Spleen (tissue), 7 donors: ENCODE measurements around the gene PARD3.
"Not testable (repeated sequence)": the region's sequence is repeated elsewhere in the genome, so short reads cannot be mapped to it uniquely, and the experiment has no call there.

Experiments
- POLR2A ChIP-seq, 3 donors: fragments of 450-650 bp; IDR thresholded peaks; one replicate each; pipeline ENCODE4 v1.5.1; 2017; ENCODE audit warnings: antibody characterized with exemption in 3 of 3, mild to moderate bottlenecking in 1 of 3
- POLR2AphosphoS5 ChIP-seq, 3 donors: sonication (generic); formaldehyde crosslinking; IDR thresholded peaks; one replicate each; pipeline ENCODE4 v1.5.1; 2017; ENCODE audit warnings: antibody characterized with exemption in 3 of 3
- TF ChIP-seq, protein P1 (sequence below), 11 experiments: fragments of 200-600 bp in 7 of 11; fragments of 450-650 bp in 4 of 11; sonication (generic) in 4 of 11; IDR thresholded peaks in 8 of 11; conservative IDR thresholded peaks in 3 of 11; 1 replicate in 7 of 11; 2 replicates in 4 of 11; pipeline versions ENCODE4 v1.4.0 to v1.8.0; 2016 to 2021; ENCODE audit warnings: antibody characterized with exemption in 11 of 11, inconsistent platforms in 4 of 11, mild to moderate bottlenecking in 1 of 11
- donor health status: DM: no; HTN: no; CAD: no; lungs with moderate emphysema.
- donor health status: DM: no; HTN: no; CAD: no.
- donor health status: DM: no; HTN: no; CAD: no.

GRCh38 chr10:34268410-34268809 lies 546.7 kb downstream of the PARD3 start:
- TF ChIP-seq, protein P1, sequence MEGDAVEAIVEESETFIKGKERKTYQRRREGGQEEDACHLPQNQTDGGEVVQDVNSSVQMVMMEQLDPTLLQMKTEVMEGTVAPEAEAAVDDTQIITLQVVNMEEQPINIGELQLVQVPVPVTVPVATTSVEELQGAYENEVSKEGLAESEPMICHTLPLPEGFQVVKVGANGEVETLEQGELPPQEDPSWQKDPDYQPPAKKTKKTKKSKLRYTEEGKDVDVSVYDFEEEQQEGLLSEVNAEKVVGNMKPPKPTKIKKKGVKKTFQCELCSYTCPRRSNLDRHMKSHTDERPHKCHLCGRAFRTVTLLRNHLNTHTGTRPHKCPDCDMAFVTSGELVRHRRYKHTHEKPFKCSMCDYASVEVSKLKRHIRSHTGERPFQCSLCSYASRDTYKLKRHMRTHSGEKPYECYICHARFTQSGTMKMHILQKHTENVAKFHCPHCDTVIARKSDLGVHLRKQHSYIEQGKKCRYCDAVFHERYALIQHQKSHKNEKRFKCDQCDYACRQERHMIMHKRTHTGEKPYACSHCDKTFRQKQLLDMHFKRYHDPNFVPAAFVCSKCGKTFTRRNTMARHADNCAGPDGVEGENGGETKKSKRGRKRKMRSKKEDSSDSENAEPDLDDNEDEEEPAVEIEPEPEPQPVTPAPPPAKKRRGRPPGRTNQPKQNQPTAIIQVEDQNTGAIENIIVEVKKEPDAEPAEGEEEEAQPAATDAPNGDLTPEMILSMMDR (IDR thresholded peaks at IDR 0.05 in 8 of 11, conservative IDR thresholded peaks at IDR 0.05 in 3 of 11), result not testable (repeated sequence)
- not testable (repeated sequence) for TF ChIP-seq POLR2A, POLR2AphosphoS5 (IDR thresholded peaks at IDR 0.05)
